Fibroblast of mammary gland (primary cell): Measurements from ENCODE around the gene CD86.

ENCODE experiments used
- DNase-seq: peaks from one replicate; pipeline ENCODE4 v3.0.0-alpha.2; 2010; ENCODE audit warnings: low read depth
- H3K4me3 ChIP-seq: 2 replicates; pipeline ENCODE4 v1.5.1; 2011; ENCODE audit warnings: low read depth, mild to moderate bottlenecking, low read length, moderate library complexity; ENCODE audit not compliant: control insufficient read depth
- CTCF ChIP-seq: conservative IDR thresholded peaks from 2 replicates; pipeline ENCODE4 v1.5.1; 2011; ENCODE audit warnings: low read depth, low read length, inconsistent platforms; ENCODE audit not compliant: control insufficient read depth, insufficient read depth

CD86 gene

GRCh38 chr3:122057671-122058070, 2.5 kb downstream of the CD86 start:
- TF ChIP-seq CTCF: no peak

GRCh38 chr3:122058294-122058693, 3.1 kb downstream of the CD86 start:
- TF ChIP-seq CTCF: no peak
- no peak overlapping the region for H3K4me3 ChIP-seq
- no peak for DNase-seq

More at GRCh38 chr3:122057671-122058070, 2.5 kb downstream of the CD86 start:
- DNase-seq: no peak
- no peak overlapping the region for H3K4me3 ChIP-seq

- DNase-seq: no peak
- TF ChIP-seq CTCF: no peak
- H3K4me3 ChIP-seq: no peak overlapping the region
Observed at GRCh38 chr3:122060040-122060698, 5.0 kb downstream of the CD86 start.

GRCh38 chr3:122063908-122064307, 8.7 kb downstream of the CD86 start:
- DNase-seq: no peak
- no peak for TF ChIP-seq CTCF
- no peak overlapping the region for H3K4me3 ChIP-seq

- DNase-seq: no peak
- no peak for TF ChIP-seq CTCF
- H3K4me3 ChIP-seq: no peak overlapping the region
Observed at GRCh38 chr3:122064326-122064725, 9.2 kb downstream of the CD86 start.

- no peak overlapping the region for H3K4me3 ChIP-seq
- TF ChIP-seq CTCF: no peak
- DNase-seq: no peak
Observed at GRCh38 chr3:122066331-122067213, 11.4 kb downstream of the CD86 start.
